ENCODE measurements around the gene FAM151A. TPM values are rescaled to one million over a fixed set of nuclear protein-coding genes. Genes with fewer than 3 reads are reported as not detected.

FAM151A gene
- total RNA-seq, 4 donors from 2014 or later, result not detected

- Histone ChIP-seq H3K4me3 (no peak overlapping the region), H3K4me1 (peaks cover 46 to 54% (median 51%) of the 10 kb centered on the region in 4 donors), H3K27me3 (no peaks in the 10 kb centered on the region), H3K27ac (replicated peaks in 1 of 4) (peak overlapping the region in 2 of 4 donors; percentile 31 to 33), H3K9me3 (no peaks in the 10 kb centered on the region), H3K36me3 (no peaks in the 10 kb centered on the region)
- intact Hi-C loops (cut with DNase I), result no loop called here
- TF ChIP-seq POLR2AphosphoS5 (IDR thresholded peaks at IDR 0.05) (no peak), POLR2A (IDR thresholded peaks at IDR 0.05; ENCODE audit: low read depth) (no peak), EP300 (IDR thresholded peaks at IDR 0.05) (no peak), CTCF (IDR thresholded peaks at IDR 0.05) (no peak)
- 55% methylated on average over 3 of the region's 3 CpGs for WGBS
- DNase-seq (ENCODE audit: extremely low spot score), result no peak
These were observed 50.8 kb downstream of the FAM151A start for GRCh38 chr1:54572542-54572850.

DNA sequence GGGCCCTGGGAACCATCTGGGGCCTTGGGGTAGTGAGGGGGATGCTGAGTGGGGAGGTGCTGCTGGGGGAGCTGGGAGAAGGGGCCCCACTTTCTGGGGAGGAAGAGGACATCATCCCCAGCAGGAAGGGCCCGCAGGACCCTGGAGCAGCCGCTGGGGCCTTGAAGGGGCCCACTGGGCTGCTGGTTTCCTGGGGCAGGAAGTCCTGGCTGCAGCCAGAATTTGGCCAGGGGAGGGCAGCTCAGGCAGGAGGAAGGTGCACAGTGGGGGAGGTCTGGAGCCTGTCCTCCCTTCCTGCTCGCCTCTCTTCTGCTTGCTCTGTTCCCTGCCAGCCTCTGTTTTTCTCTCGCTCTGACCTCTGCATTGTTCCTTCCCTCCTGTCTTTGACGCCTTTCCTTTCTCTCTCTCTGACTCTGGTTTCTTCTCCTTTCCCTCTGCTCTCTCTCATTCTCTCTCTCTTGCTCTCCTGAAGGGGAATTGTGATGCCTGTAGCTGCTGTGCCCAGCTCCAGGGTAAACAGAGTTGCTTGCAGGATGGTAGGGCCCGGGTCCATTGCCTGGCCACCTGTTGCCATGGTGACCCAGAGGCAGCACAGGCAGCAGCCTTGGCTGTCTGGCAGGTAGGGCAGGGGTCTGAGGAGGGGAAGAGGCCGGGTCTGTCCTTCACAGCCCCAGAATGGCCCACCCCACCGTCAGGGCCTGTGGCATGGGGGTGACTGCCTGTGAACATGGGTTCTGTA is 51.4 kb downstream of the FAM151A start:
- Histone ChIP-seq H3K9me3 (no peaks in the 10 kb centered on the region), H3K4me3 (no peak overlapping the region), H3K36me3 (no peaks in the 10 kb centered on the region), H3K27ac (replicated peaks in 1 of 4) (peak overlapping the region in 3 of 4 donors; percentile 12 to 33 (median 31)), H3K27me3 (no peaks in the 10 kb centered on the region), H3K4me1 (peaks cover 50 to 56% (median 53%) of the 10 kb centered on the region in 4 donors)
- TF ChIP-seq CTCF (IDR thresholded peaks at IDR 0.05), result no peak
- no peak for TF ChIP-seq POLR2AphosphoS5 (IDR thresholded peaks at IDR 0.05)
- TF ChIP-seq EP300 (IDR thresholded peaks at IDR 0.05), result no peak
- no peak for TF ChIP-seq POLR2A (IDR thresholded peaks at IDR 0.05; ENCODE audit: low read depth)
- intact Hi-C loops (cut with DNase I), result no loop called here
- no peak for DNase-seq (ENCODE audit: extremely low spot score)
- 47% methylated on average over 8 of the region's 8 CpGs for WGBS

DNA sequence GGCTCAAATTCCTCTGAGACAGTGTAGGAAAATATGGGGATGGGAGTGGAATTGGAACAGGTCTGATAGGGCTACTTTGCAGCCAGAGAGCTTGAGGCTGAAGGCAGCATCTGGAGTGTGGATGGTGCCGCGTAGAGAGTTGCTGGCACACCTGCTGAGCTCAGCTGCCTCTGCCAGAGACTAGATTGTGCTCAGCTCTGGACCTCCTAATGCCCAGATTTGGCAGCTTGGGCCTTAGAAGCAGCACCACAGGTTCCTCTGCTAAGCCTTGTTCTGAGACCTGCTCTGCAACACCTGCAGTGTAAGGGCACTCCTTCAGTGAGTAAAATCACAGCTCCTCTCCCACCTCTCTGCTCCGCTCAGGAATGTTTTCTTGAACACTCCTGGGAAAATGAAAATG is 52.0 kb downstream of the FAM151A start:
- intact Hi-C loops (cut with DNase I), result no loop called here

GRCh38 chr1:54570161-54570560 is 53.2 kb downstream of the FAM151A start:
- H3K4me3 ChIP-seq, result no peak overlapping the region
- H3K27ac ChIP-seq (replicated peaks in 1 of 4), result peak overlapping the region in 1 of 4 donors; percentile 12
- WGBS, result 96% methylated on average over 5 of the region's 5 CpGs
- H3K36me3 ChIP-seq, result no peaks in the 10 kb centered on the region
- DNase-seq (ENCODE audit: extremely low spot score), result no peak
- intact Hi-C loops (cut with DNase I), result no loop called here
- no peak for TF ChIP-seq EP300 (IDR thresholded peaks at IDR 0.05)
- no peak for TF ChIP-seq CTCF (IDR thresholded peaks at IDR 0.05)
- TF ChIP-seq POLR2AphosphoS5 (IDR thresholded peaks at IDR 0.05), result no peak
- no peaks in the 10 kb centered on the region for H3K27me3 ChIP-seq
- H3K4me1 ChIP-seq, result peaks cover 50 to 58% (median 52%) of the 10 kb centered on the region in 4 donors
- no peaks in the 10 kb centered on the region for H3K9me3 ChIP-seq

More for the DNA sequence above, 52.0 kb downstream of the FAM151A start:
- Histone ChIP-seq H3K27me3 (no peaks in the 10 kb centered on the region), H3K4me3 (no peak overlapping the region), H3K27ac (replicated peaks in 1 of 4) (peak overlapping the region in 3 of 4 donors; percentile 12 to 33 (median 31)), H3K36me3 (no peaks in the 10 kb centered on the region), H3K4me1 (peaks cover 50 to 58% (median 56%) of the 10 kb centered on the region in 4 donors), H3K9me3 (no peaks in the 10 kb centered on the region)
- DNase-seq (ENCODE audit: extremely low spot score), result no peak
- 78% methylated on average over 3 of the region's 3 CpGs for WGBS
- no peak for TF ChIP-seq POLR2AphosphoS5 (IDR thresholded peaks at IDR 0.05)
- no peak for TF ChIP-seq POLR2A (IDR thresholded peaks at IDR 0.05; ENCODE audit: low read depth)
- no peak for TF ChIP-seq EP300 (IDR thresholded peaks at IDR 0.05)

GRCh38 chr1:54569339-54569738 is 54.0 kb downstream of the FAM151A start:
- 58% methylated on average over 4 of the region's 4 CpGs for WGBS
- TF ChIP-seq POLR2A (IDR thresholded peaks at IDR 0.05; ENCODE audit: low read depth), result no peak
- intact Hi-C loops (cut with DNase I), result no loop called here
- DNase-seq (ENCODE audit: extremely low spot score), result no peak
- H3K9me3 ChIP-seq, result no peaks in the 10 kb centered on the region
- no peak overlapping the region for H3K4me3 ChIP-seq
- H3K27me3 ChIP-seq, result no peaks in the 10 kb centered on the region
- peak overlapping the region in 3 of 4 donors; percentile 75 to 83 (median 78) for H3K27ac ChIP-seq (replicated peaks in 1 of 4)
- peaks cover 47 to 58% (median 51%) of the 10 kb centered on the region in 4 donors for H3K4me1 ChIP-seq
- no peaks in the 10 kb centered on the region for H3K36me3 ChIP-seq
